ENCODE results near the gene WNK4. TPM values are rescaled to one million over a fixed set of nuclear protein-coding genes. Genes with fewer than 3 reads are reported as not detected.

Gene WNK4
- total RNA-seq, 1 donor from 2014 or later, result not detected

GRCh38 chr17:42841975-42842685 is 61.7 kb downstream of the WNK4 start:
- no peak overlapping the region for H3K27ac ChIP-seq
- TF ChIP-seq CTCF (IDR thresholded peaks at IDR 0.05), result no peak
- no peak for DNase-seq (ENCODE audit: low spot score in 2 of 2)
- H3K9me3 ChIP-seq, result no peaks in the 10 kb centered on the region
- peaks cover 68 to 81% of the 10 kb centered on the region in 2 donors for H3K36me3 ChIP-seq
- no peak overlapping the region for H3K4me3 ChIP-seq
- H3K27me3 ChIP-seq, result no peaks in the 10 kb centered on the region
- intact Hi-C loops (cut with DNase I), result loop anchor here (10.0 kb wide), 1 partner anchor 153 kb away; the partner anchor contains the start of gene RPL27
- H3K4me1 ChIP-seq, result no peaks in the 10 kb centered on the region

- H3K4me3 ChIP-seq, result no peak overlapping the region
- TF ChIP-seq CTCF (IDR thresholded peaks at IDR 0.05), result peak; percentile 93 to 96 (median 95)
- H3K4me1 ChIP-seq, result no peaks in the 10 kb centered on the region
- H3K27me3 ChIP-seq, result no peaks in the 10 kb centered on the region
- peaks cover 56 to 68% of the 10 kb centered on the region in 2 donors for H3K36me3 ChIP-seq
- H3K9me3 ChIP-seq, result no peaks in the 10 kb centered on the region
- no peak for DNase-seq (ENCODE audit: low spot score in 2 of 2)
- H3K27ac ChIP-seq, result peak overlapping the region in 1 of 2 donors; percentile 17
- intact Hi-C loops (cut with DNase I), result loop anchor here (1.0 to 10.0 kb wide), 3 partner anchors 86 to 151 kb away; partner anchors contain the start of gene RPL27
Observed at GRCh38 chr17:42843358-42843934, 63.0 kb downstream of the WNK4 start.

- Histone ChIP-seq H3K36me3 (peaks cover 48 to 60% of the 10 kb centered on the region in 2 donors), H3K27me3 (no peaks in the 10 kb centered on the region), H3K27ac (peak within 1 kb of the TSS in 1 of 2 donors; percentile 17), H3K4me1 (no peaks in the 10 kb centered on the region), H3K9me3 (no peaks in the 10 kb centered on the region), H3K4me3 (no peak within 1 kb of the TSS)
- no peak for DNase-seq (ENCODE audit: low spot score in 2 of 2)
- intact Hi-C loops (cut with DNase I), result loop anchor here (10.0 kb wide), 1 partner anchor 151 kb away; the partner anchor contains the start of gene RPL27
- no peak for TF ChIP-seq CTCF (IDR thresholded peaks at IDR 0.05)
Observed at GRCh38 chr17:42844271-42844670, 63.9 kb downstream of the WNK4 start, which contains the start of gene AOC2. Gene AOC2 (plus strand): TSS chr17:42844580. CDS start chr17:42844627, 47 bp downstream.

GRCh38 chr17:42844761-42845555 is 64.5 kb downstream of the WNK4 start:
- Histone ChIP-seq H3K4me3 (no peak overlapping the region), H3K27me3 (no peaks in the 10 kb centered on the region), H3K4me1 (peaks cover 0 to 3% of the 10 kb centered on the region in 2 donors), H3K27ac (no peak overlapping the region), H3K9me3 (no peaks in the 10 kb centered on the region), H3K36me3 (peaks cover 41 to 53% of the 10 kb centered on the region in 2 donors)
- TF ChIP-seq CTCF (IDR thresholded peaks at IDR 0.05), result no peak
- intact Hi-C loops (cut with DNase I), result loop anchor here (10.0 kb wide), 1 partner anchor 150 kb away; the partner anchor contains the start of gene RPL27
- no peak for DNase-seq (ENCODE audit: low spot score in 2 of 2)

- TF ChIP-seq CTCF (IDR thresholded peaks at IDR 0.05), result no peak
- H3K36me3 ChIP-seq, result peaks cover 35 to 47% of the 10 kb centered on the region in 2 donors
- no peak overlapping the region for H3K4me3 ChIP-seq
- peak in 1 of 2 donors; percentile 51 for DNase-seq (ENCODE audit: low spot score in 2 of 2)
- H3K27ac ChIP-seq, result peak overlapping the region in 1 of 2 donors; percentile 57
- H3K4me1 ChIP-seq, result peaks cover 0 to 9% of the 10 kb centered on the region in 2 donors
- H3K9me3 ChIP-seq, result no peaks in the 10 kb centered on the region
- H3K27me3 ChIP-seq, result no peaks in the 10 kb centered on the region
- intact Hi-C loops (cut with DNase I), result loop anchor here (10.0 kb wide), 1 partner anchor 149 kb away; the partner anchor contains the start of gene RPL27
Observed at GRCh38 chr17:42845556-42845917, 65.1 kb downstream of the WNK4 start.

Measured in ascending aorta (tissue), 2 donors.